Keratinocyte (primary cell): ENCODE results near the gene KIF17.

Experiments
- EZH2 ChIP-seq: IDR thresholded peaks from one replicate; pipeline ENCODE4 v1.6.1; 2012; ENCODE audit warnings: inconsistent platforms, mild to moderate bottlenecking, low read length, moderate library complexity
- TF ChIP-seq, protein P1 (sequence below), 3 experiments: IDR thresholded peaks in 1 of 3; conservative IDR thresholded peaks in 1 of 3; optimal IDR thresholded peaks in 1 of 3; 2 replicates in 2 of 3; 3 replicates in 1 of 3; pipeline versions ENCODE3 to v1.5.1; 2011; ENCODE audit warnings: low read length in 3 of 3, mild to moderate bottlenecking in 3 of 3, moderate library complexity in 2 of 3, control low read depth in 1 of 3, inconsistent platforms in 1 of 3; ENCODE audit not compliant: insufficient read depth in 2 of 3; ENCODE audit errors: extremely low read depth in 1 of 3

DNA sequence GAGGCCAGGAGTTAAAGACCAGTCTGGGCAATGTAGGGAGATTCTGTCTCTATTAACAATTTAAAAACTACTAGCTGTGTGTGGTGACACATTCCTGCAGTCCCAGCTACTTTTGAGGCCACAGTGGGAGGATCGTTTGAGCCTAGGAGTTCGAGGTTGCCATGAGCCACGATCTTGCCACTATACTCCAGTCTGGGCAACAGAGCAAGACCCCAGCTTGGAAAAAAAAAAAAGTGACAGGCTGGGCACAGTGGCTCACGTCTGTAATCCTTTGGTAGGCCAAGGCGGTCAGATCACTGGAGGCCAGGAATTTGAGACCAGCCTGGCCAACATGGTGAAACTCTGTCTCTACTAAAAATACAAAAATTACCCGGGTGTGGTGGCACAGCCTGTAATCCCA lies 42.5 kb upstream of the KIF17 start:
- TF ChIP-seq, protein P1, sequence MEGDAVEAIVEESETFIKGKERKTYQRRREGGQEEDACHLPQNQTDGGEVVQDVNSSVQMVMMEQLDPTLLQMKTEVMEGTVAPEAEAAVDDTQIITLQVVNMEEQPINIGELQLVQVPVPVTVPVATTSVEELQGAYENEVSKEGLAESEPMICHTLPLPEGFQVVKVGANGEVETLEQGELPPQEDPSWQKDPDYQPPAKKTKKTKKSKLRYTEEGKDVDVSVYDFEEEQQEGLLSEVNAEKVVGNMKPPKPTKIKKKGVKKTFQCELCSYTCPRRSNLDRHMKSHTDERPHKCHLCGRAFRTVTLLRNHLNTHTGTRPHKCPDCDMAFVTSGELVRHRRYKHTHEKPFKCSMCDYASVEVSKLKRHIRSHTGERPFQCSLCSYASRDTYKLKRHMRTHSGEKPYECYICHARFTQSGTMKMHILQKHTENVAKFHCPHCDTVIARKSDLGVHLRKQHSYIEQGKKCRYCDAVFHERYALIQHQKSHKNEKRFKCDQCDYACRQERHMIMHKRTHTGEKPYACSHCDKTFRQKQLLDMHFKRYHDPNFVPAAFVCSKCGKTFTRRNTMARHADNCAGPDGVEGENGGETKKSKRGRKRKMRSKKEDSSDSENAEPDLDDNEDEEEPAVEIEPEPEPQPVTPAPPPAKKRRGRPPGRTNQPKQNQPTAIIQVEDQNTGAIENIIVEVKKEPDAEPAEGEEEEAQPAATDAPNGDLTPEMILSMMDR (optimal IDR thresholded peaks at IDR 0.05 in 1 of 3, IDR thresholded peaks at IDR 0.05 in 1 of 3, conservative IDR thresholded peaks at IDR 0.05 in 1 of 3; ENCODE audit: extremely low read depth in 1 of 3, insufficient read depth in 2 of 3, low read length in 3 of 3) = no peak
- no peak for TF ChIP-seq EZH2
